NCI-H446 treated with DMSO at 0.1 percent for 48 hours (cell line): ENCODE measurements around the gene WDFY4.

ENCODE experiments used
- DNase-seq: peaks from one replicate; lab custom pipeline; 2025; lab: John Stamatoyannopoulos, UW

WDFY4 gene

GRCh38 chr10:48945441-48946130 is 260.9 kb downstream of the WDFY4 start:
- DNase-seq: no peak

GRCh38 chr10:48946332-48946731 is 261.7 kb downstream of the WDFY4 start:
- no peak for DNase-seq

GRCh38 chr10:48946891-48947500 is 262.3 kb downstream of the WDFY4 start:
- DNase-seq: no peak

- DNase-seq: no peak
These were observed 263.2 kb downstream of the WDFY4 start for GRCh38 chr10:48947690-48948469.

GRCh38 chr10:48948470-48949037 is 263.9 kb downstream of the WDFY4 start:
- DNase-seq: no peak

- no peak for DNase-seq
These were observed 267.0 kb downstream of the WDFY4 start for GRCh38 chr10:48951707-48952106.

GRCh38 chr10:48957361-48958151 is 272.9 kb downstream of the WDFY4 start:
- no peak for DNase-seq

- DNase-seq: no peak
These were observed 274.0 kb downstream of the WDFY4 start for GRCh38 chr10:48958598-48959190.

- no peak for DNase-seq
These were observed 279.4 kb downstream of the WDFY4 start for GRCh38 chr10:48964038-48964437.

- no peak for DNase-seq
These were observed 280.8 kb downstream of the WDFY4 start for GRCh38 chr10:48965460-48965859.

- DNase-seq: no peak
These were observed 283.4 kb downstream of the WDFY4 start for GRCh38 chr10:48968036-48968435.

- DNase-seq: no peak
These were observed 285.4 kb downstream of the WDFY4 start for GRCh38 chr10:48970046-48970445.

GRCh38 chr10:48970654-48971053 is 286.0 kb downstream of the WDFY4 start:
- no peak for DNase-seq

- no peak for DNase-seq
These were observed 288.4 kb downstream of the WDFY4 start for GRCh38 chr10:48973065-48973464.

- DNase-seq: no peak
These were observed 290.0 kb downstream of the WDFY4 start for GRCh38 chr10:48974510-48975156.

GRCh38 chr10:48976196-48976595 is 291.5 kb downstream of the WDFY4 start:
- no peak for DNase-seq

GRCh38 chr10:48978318-48978717 is 293.6 kb downstream of the WDFY4 start:
- DNase-seq: no peak

GRCh38 chr10:48981310-48981907 is 296.7 kb downstream of the WDFY4 start:
- DNase-seq: no peak

- DNase-seq: no peak
These were observed 297.9 kb downstream of the WDFY4 start for GRCh38 chr10:48982584-48982983.

GRCh38 chr10:48983648-48984351 is 299.1 kb downstream of the WDFY4 start:
- no peak for DNase-seq
